ENCODE data around the gene PBX4.

PBX4 gene

GRCh38 chr19:19552798-19553197, 65.7 kb downstream of the PBX4 start:
- FAIRE-seq: no peak

DNA sequence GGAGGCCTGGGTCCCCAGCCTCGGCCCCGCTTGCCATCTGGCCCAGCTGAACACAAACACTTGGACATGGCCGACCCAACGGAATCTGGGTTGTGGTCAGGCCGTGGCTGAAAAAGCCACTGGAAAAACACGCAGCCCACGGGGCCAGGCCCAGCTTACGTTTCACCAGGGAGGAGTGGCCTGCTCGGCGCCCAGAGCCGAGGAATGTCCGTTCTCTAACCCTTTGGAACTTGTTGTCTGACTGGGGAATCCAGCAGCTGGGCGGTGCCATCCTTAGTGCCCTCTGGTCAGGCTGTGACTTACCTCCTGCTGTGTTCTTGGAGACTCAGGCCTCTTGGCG, 66.7 kb downstream of the PBX4 start:
- no peak for FAIRE-seq

DNA sequence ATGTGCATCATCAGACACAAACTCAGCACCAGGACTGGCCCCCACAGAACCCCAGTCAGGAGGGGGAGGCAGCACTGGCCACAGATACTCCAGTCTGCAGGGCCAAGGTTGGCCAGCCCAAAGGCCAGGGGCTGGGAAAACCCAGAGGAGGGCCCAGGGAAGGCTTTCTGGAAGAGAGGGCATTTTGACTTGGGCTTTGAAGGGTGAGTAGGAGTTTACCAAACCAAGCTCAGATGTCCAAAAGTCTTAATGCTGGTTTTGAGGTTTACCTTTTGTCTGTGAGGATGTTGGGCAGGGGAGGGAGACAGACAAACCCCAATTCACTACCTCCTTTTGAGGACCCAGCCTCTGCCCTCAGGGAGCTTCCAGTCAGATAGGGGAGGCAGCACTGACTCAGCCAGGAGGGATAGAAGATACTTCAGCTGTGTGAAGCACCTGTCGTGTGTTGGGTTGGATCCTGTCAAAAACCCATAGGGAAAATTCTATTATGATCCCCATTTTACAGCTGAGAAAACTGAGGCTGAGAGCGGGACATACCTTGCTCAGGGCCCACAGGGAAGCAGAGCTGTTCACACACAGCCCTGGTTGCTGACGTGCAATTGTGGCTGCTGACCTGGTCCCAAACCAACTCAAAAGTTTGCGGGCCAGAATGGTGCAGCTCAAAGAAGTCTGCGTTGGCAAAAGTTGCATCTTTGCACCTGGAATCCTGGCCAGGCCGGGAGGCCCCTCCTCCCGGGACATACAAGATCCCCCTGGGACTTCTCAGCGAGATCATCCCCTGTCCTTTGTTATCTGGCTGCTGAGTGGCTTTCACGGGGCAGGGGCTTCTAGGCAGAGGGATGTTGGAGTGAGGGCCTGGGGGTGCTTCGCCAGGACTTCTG, 67.3 kb downstream of the PBX4 start:
- FAIRE-seq: no peak

- no peak for FAIRE-seq
Observed at GRCh38 chr19:19550485-19550929, 68.0 kb downstream of the PBX4 start.

DNA sequence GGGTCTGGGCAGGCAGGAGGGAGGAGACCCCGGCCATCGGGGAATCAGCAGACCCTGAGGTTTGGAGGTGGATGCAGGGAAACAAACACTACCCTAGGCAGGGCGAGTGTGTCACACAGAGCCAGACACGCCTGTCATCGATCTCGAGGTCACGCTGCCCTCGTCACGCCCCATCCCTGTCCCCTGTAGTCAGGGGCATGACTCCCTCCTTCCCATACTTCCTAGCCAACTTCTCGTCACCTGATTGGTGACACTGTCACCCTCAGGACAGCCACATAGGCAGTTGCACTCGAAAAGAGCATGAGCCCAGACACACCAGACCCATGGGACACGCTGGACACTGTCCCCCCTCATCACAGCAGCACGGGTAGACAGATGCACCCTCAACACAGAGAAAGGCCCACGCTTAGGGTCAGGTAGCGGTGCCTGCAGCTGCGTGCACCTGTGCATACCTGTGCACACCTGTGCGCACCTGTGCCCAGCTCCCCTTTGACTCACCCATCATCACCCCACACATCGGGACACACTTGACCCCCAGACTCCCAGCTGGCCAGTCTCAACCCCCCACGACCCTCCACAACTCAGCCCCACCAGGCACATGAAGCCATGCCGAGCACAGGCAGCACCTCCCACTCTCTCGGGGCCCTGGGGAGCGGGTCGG, 68.6 kb downstream of the PBX4 start:
- no peak for FAIRE-seq

GRCh38 chr19:19548915-19549759, 69.3 kb downstream of the PBX4 start:
- no peak for FAIRE-seq

GRCh38 chr19:19547674-19548336, 70.7 kb downstream of the PBX4 start:
- FAIRE-seq: no peak

DNA sequence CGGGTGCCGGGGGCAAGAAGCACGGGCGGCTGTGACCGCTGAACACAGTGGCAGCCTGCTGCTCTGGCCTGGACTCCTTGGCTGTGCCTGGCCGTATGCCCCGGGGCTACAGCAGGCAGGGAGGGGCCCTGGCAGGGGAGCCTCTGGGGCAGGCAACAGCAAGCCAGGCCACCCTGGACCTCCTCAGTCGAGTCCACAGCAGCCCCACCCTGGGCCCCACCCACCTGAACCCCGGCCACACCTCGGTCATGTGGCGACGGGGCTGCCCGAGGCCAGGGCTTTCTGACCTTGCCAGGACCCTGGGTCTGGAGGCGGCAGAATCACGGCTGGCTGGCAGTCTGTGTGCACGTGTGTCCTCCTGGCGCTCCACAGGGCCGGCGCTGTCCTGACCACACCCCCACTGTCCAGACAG, 71.7 kb downstream of the PBX4 start:
- no peak for FAIRE-seq

DNA sequence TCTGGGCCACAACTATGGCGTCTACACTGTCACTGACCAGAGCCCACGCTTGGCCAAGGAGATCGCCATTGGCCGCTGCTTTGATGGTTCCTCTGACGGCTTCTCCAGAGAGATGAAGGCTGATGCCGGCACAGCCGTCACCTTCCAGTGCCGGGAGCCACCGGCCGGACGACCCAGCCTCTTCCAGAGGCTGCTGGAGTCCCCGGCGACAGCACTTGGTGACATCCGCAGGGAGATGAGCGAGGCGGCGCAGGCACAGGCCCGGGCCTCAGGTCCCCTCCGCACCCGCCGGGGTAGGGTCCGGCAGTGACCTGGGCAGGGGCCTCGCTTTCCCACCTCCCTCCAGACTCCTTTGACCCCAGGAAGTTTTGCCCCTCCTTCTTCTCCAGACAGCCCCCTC, 72.8 kb downstream of the PBX4 start:
- no peak for FAIRE-seq

- FAIRE-seq: no peak
Observed at GRCh38 chr19:19544954-19545591, 73.4 kb downstream of the PBX4 start.

GRCh38 chr19:19544257-19544953, 74.1 kb downstream of the PBX4 start:
- FAIRE-seq: no peak

- FAIRE-seq: no peak
Observed at GRCh38 chr19:19543640-19544039, 74.8 kb downstream of the PBX4 start.

DNA sequence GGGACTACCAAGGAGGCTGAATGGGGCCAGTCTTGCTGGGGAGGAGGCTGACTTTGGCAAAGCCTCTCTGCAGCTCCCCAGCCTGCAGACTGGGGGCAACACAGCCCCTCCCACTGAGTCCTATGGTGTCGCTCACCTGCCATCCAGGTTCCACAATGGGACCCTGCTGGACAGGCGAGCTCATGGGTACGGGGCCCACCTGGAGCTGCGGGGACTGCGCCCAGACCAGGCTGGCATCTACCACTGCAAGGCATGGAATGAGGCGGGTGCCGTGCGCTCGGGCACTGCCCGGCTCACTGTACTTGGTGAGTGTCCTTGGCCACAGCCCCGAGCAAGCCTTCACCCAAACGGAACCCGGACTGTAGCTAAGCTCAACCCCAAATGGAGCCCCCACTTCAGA, 75.4 kb downstream of the PBX4 start:
- no peak for FAIRE-seq

DNA sequence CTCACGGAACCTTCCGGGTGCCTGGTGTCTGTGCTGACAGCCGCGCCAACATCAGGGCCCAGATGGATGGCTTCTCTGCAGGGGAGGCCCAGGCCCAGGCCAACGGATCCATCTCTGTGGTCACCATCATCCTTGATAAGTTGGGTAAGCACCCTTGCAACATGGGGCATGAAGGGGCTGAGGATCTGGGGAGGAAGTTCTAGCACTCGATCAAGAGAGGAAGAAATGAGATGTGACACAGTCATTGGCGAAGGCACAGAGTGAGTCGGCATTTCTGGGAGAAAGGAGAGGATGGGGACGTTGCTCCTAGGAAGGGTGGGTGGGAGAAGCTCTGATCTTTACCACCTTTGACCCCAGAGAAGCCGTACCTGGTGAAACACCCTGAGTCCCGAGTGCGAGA, 76.0 kb downstream of the PBX4 start:
- FAIRE-seq: no peak

GRCh38 chr19:19541616-19542015, 76.9 kb downstream of the PBX4 start:
- FAIRE-seq: no peak

GRCh38 chr19:19540715-19541515, 77.6 kb downstream of the PBX4 start:
- FAIRE-seq: no peak

- no peak for FAIRE-seq
Observed at GRCh38 chr19:19540064-19540714, 78.3 kb downstream of the PBX4 start.

GRCh38 chr19:19539698-19540063, 78.8 kb downstream of the PBX4 start:
- no peak for FAIRE-seq

DNA sequence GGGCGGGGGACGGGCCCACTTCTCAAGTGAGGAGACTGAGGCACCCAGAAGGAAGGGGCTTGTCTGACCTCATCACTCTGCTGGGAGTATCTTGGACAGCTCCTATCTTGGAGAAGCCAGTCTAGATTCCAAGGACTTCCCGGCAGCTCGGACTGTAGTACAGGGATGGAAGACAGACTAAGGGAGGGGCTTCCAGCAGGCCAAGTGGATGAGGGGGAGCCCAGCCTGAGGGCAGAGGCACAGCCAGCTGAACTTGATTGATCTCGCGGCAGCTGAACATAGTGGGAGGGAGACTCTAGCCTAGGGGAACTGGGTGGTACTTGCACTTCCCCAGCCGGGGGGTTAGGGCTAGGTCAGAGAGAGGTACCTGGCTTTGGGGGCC, 79.7 kb downstream of the PBX4 start:
- FAIRE-seq: no peak

GRCh38 chr19:19538061-19538784, 80.3 kb downstream of the PBX4 start, which contains the start of gene CILP2:
Gene CILP2 (plus strand): TSS chr19:19538265. CDS start chr19:19538350, 85 bp downstream.
- FAIRE-seq: no peak
